Right lobe of liver (tissue), 4 donors: ENCODE data around the gene LCMT1.

ENCODE experiments used
- CTCF ChIP-seq, 4 donors: fragments of 200-600 bp in 3 of 4; fragments of 450-650 bp in 1 of 4; IDR thresholded peaks; one replicate each; pipeline versions ENCODE4 v1.5.1 to v1.8.0; 2016 to 2022; ENCODE audit warnings: antibody characterized with exemption in 4 of 4, mild to moderate bottlenecking in 2 of 4
- POLR2A ChIP-seq: fragments of 450-650 bp; IDR thresholded peaks from one replicate; pipeline ENCODE4 v1.6.1; 2017; ENCODE audit warnings: antibody characterized with exemption, mild to moderate bottlenecking
- donor health status: DM: no; HTN: no; CAD: no.
- donor health status: DM: no; HTN: no; CAD: no.
- donor health status: DM: no; HTN: yes; CAD: no.

- TF ChIP-seq CTCF (IDR thresholded peaks at IDR 0.05) (no peak), POLR2A (no peak)
Observed at GRCh38 chr16:25121824-25122600, 10.5 kb downstream of the LCMT1 start.
